GM18519 (cell line): Measurements from ENCODE around the gene VTI1A.
"Not testable (repeated sequence)": the region's sequence is repeated elsewhere in the genome, so short reads cannot be mapped to it uniquely, and the experiment has no call there.

Experiments
- ATAC-seq: cut with Tn5 transposase; IDR thresholded peaks from one replicate; pipeline ENCODE4 v1.9.1; 2021; ENCODE audit warnings: mild to moderate bottlenecking, moderate library complexity; ENCODE audit not compliant: unreplicated experiment, low FRiP score

VTI1A gene

GRCh38 chr10:112446855-112447619 lies at the start of gene VTI1A, which contains the start of gene ZDHHC6:
Gene VTI1A, plus strand, starts transcription at chr10:112447215. Its CDS starts 159 bp downstream, at chr10:112447374.
Gene ZDHHC6, minus strand, starts transcription at chr10:112446914. Its CDS starts 1,478 bp downstream, at chr10:112445436.
- ATAC-seq: peak; percentile 85

GRCh38 chr10:112397592-112397991 lies 49.4 kb upstream of the VTI1A start:
- ATAC-seq: no peak

- no peak for ATAC-seq
Measured at GRCh38 chr10:112402917-112403316, 44.1 kb upstream of the VTI1A start.

- no peak for ATAC-seq
Measured at GRCh38 chr10:112404617-112405016, 42.4 kb upstream of the VTI1A start.

- ATAC-seq: not testable (repeated sequence)
Measured at GRCh38 chr10:112406806-112407205, 40.2 kb upstream of the VTI1A start.

GRCh38 chr10:112407696-112408095 lies 39.3 kb upstream of the VTI1A start:
- ATAC-seq: no peak

GRCh38 chr10:112409299-112409698 lies 37.7 kb upstream of the VTI1A start:
- ATAC-seq: no peak

GRCh38 chr10:112409755-112410154 lies 37.3 kb upstream of the VTI1A start:
- no peak for ATAC-seq

GRCh38 chr10:112412696-112413095 lies 34.3 kb upstream of the VTI1A start:
- no peak for ATAC-seq

- no peak for ATAC-seq
Measured at GRCh38 chr10:112421731-112422130, 25.3 kb upstream of the VTI1A start.

GRCh38 chr10:112424651-112425050 lies 22.4 kb upstream of the VTI1A start:
- ATAC-seq: no peak

GRCh38 chr10:112426111-112426510 lies 20.9 kb upstream of the VTI1A start:
- no peak for ATAC-seq

- ATAC-seq: no peak
Measured at GRCh38 chr10:112429147-112429546, 17.9 kb upstream of the VTI1A start.

- ATAC-seq: no peak
Measured at GRCh38 chr10:112429654-112430230, 17.3 kb upstream of the VTI1A start.

GRCh38 chr10:112433136-112433535 lies 13.9 kb upstream of the VTI1A start:
- no peak for ATAC-seq

GRCh38 chr10:112434988-112435619 lies 11.9 kb upstream of the VTI1A start:
- ATAC-seq: no peak

- no peak for ATAC-seq
Measured at GRCh38 chr10:112438356-112438755, 8.7 kb upstream of the VTI1A start.

- ATAC-seq: no peak
Measured at GRCh38 chr10:112441520-112441919, 5.5 kb upstream of the VTI1A start.

- ATAC-seq: no peak
Measured at GRCh38 chr10:112442063-112442462, 5.0 kb upstream of the VTI1A start.

GRCh38 chr10:112446055-112446854 lies 760 bp upstream of the VTI1A start:
- ATAC-seq: no peak

- no peak for ATAC-seq
Measured at GRCh38 chr10:112447620-112447928, 559 bp downstream of the VTI1A start.
